ENCODE data around the gene GAPVD1.
"Not testable (repeated sequence)": the region's sequence is repeated elsewhere in the genome, so short reads cannot be mapped to it uniquely, and the experiment has no call there.

GAPVD1 gene

GRCh38 chr9:125304273-125304672, 42.6 kb downstream of the GAPVD1 start:
- H3K4me3 ChIP-seq (ENCODE audit: low read depth, low read length) = no peak overlapping the region

GRCh38 chr9:125312411-125312810, 50.8 kb downstream of the GAPVD1 start:
- H3K4me3 ChIP-seq (ENCODE audit: low read depth, low read length) = no peak overlapping the region

GRCh38 chr9:125316359-125316758, 54.7 kb downstream of the GAPVD1 start:
- H3K4me3 ChIP-seq (ENCODE audit: low read depth, low read length) = not testable (repeated sequence)

GRCh38 chr9:125317704-125318103, 56.1 kb downstream of the GAPVD1 start:
- no peak overlapping the region for H3K4me3 ChIP-seq (ENCODE audit: low read depth, low read length)

- H3K4me3 ChIP-seq (ENCODE audit: low read depth, low read length) = no peak overlapping the region
Measured at GRCh38 chr9:125321496-125321895, 59.9 kb downstream of the GAPVD1 start.

GRCh38 chr9:125323615-125324014, 62.0 kb downstream of the GAPVD1 start:
- no peak overlapping the region for H3K4me3 ChIP-seq (ENCODE audit: low read depth, low read length)

GRCh38 chr9:125325826-125326225, 64.2 kb downstream of the GAPVD1 start:
- H3K4me3 ChIP-seq (ENCODE audit: low read depth, low read length) = no peak overlapping the region

GRCh38 chr9:125329978-125330377, 68.4 kb downstream of the GAPVD1 start:
- no peak overlapping the region for H3K4me3 ChIP-seq (ENCODE audit: low read depth, low read length)

GRCh38 chr9:125330587-125330986, 69.0 kb downstream of the GAPVD1 start:
- no peak overlapping the region for H3K4me3 ChIP-seq (ENCODE audit: low read depth, low read length)

- no peak overlapping the region for H3K4me3 ChIP-seq (ENCODE audit: low read depth, low read length)
Measured at GRCh38 chr9:125332527-125332926, 70.9 kb downstream of the GAPVD1 start.

GRCh38 chr9:125337236-125337635, 75.6 kb downstream of the GAPVD1 start:
- H3K4me3 ChIP-seq (ENCODE audit: low read depth, low read length) = no peak overlapping the region

GRCh38 chr9:125338929-125339328, 77.3 kb downstream of the GAPVD1 start:
- H3K4me3 ChIP-seq (ENCODE audit: low read depth, low read length) = no peak overlapping the region

GRCh38 chr9:125341566-125341965, 79.9 kb downstream of the GAPVD1 start:
- H3K4me3 ChIP-seq (ENCODE audit: low read depth, low read length) = no peak overlapping the region

GRCh38 chr9:125343518-125344275, 82.1 kb downstream of the GAPVD1 start:
- no peak overlapping the region for H3K4me3 ChIP-seq (ENCODE audit: low read depth, low read length)

GRCh38 chr9:125346080-125346732, 84.6 kb downstream of the GAPVD1 start:
- no peak overlapping the region for H3K4me3 ChIP-seq (ENCODE audit: low read depth, low read length)

GRCh38 chr9:125355601-125356000, 94.0 kb downstream of the GAPVD1 start:
- no peak overlapping the region for H3K4me3 ChIP-seq (ENCODE audit: low read depth, low read length)

GRCh38 chr9:125356032-125356431, 94.4 kb downstream of the GAPVD1 start:
- no peak overlapping the region for H3K4me3 ChIP-seq (ENCODE audit: low read depth, low read length)

- H3K4me3 ChIP-seq (ENCODE audit: low read depth, low read length) = no peak overlapping the region
Measured at GRCh38 chr9:125359011-125359410, 97.4 kb downstream of the GAPVD1 start.

GRCh38 chr9:125360601-125361000, 99.0 kb downstream of the GAPVD1 start:
- H3K4me3 ChIP-seq (ENCODE audit: low read depth, low read length) = no peak overlapping the region

- no peak overlapping the region for H3K4me3 ChIP-seq (ENCODE audit: low read depth, low read length)
Measured at GRCh38 chr9:125361837-125362531, 100.4 kb downstream of the GAPVD1 start.

- H3K4me3 ChIP-seq (ENCODE audit: low read depth, low read length) = no peak overlapping the region
Measured at GRCh38 chr9:125366676-125367075, 105.0 kb downstream of the GAPVD1 start.

GRCh38 chr9:125370786-125371185, 109.2 kb downstream of the GAPVD1 start:
- H3K4me3 ChIP-seq (ENCODE audit: low read depth, low read length) = no peak overlapping the region

All from iPS-11a (cell line).